DMS 273 (cell line): ENCODE results near the gene SH3GL3.

Source experiments
- DNase-seq: peaks from one replicate; lab custom pipeline; 2025; ENCODE audit not compliant: unreplicated experiment; lab: John Stamatoyannopoulos, UW

SH3GL3 gene

GRCh38 chr15:83658430-83659416 lies 211.6 kb downstream of the SH3GL3 start:
- DNase-seq, result no peak

- DNase-seq, result no peak
These were observed 212.3 kb downstream of the SH3GL3 start for GRCh38 chr15:83659417-83659812.

GRCh38 chr15:83665480-83665879 lies 218.3 kb downstream of the SH3GL3 start:
- DNase-seq, result no peak
